PC-9 (cell line): Measurements from ENCODE around the gene CTAG1B. TPM values are rescaled to one million over a fixed set of nuclear protein-coding genes. Genes with fewer than 3 reads are reported as not detected.

ENCODE experiments used
- BruUV-seq: library from RNA; stranded (reverse); fragments of 400-500 nt; replicated peaks from 2 replicates; lab custom pipeline; 2021; lab: Mats Ljungman, UMichigan
- CTCF ChIA-PET: fragments of 300-600 bp; sonication (Branson Sonifier 250); formaldehyde crosslinking; loops from one replicate; lab custom pipeline; 2022; ENCODE audit warnings: antibody characterized with exemption; lab: Charles Lee
- POLR2A ChIA-PET: fragments of 300-600 bp; sonication (Branson Sonifier 250); formaldehyde crosslinking; loops from one replicate; lab custom pipeline; 2022; ENCODE audit warnings: antibody characterized with exemption; ENCODE audit not compliant: unreplicated experiment; lab: Charles Lee
- DNase-seq, 2 experiments: peaks; one replicate each; pipeline versions ENCODE4 v3.0.0 to v3.0.0-alpha.2; 2015 to 2022; ENCODE audit warnings: mixed read lengths in 1 of 2
- H2AFZ ChIP-seq: fragments of 200-600 bp; sonication (generic); 2 replicates; pipeline ENCODE4 v1.8.1; 2017; ENCODE audit warnings: antibody characterized with exemption
- H3F3A ChIP-seq: fragments of 200-600 bp; sonication (generic); 2 replicates; pipeline ENCODE4 v1.8.1; 2017; ENCODE audit warnings: antibody characterized with exemption, mild to moderate bottlenecking, low read depth; ENCODE audit not compliant: insufficient read depth
- H3K27ac ChIP-seq: fragments of 200-600 bp; sonication (generic); 2 replicates; pipeline ENCODE4 v1.6.1; 2016; ENCODE audit warnings: mixed run types
- H3K27me3 ChIP-seq: fragments of 200-600 bp; sonication (generic); 2 replicates; pipeline ENCODE4 v1.6.1; 2016; ENCODE audit warnings: low read depth, mixed run types; ENCODE audit not compliant: insufficient read depth
- H3K36me3 ChIP-seq: fragments of 200-600 bp; sonication (generic); 2 replicates; pipeline ENCODE4 v1.6.1; 2016; ENCODE audit warnings: low read depth, mixed run types
- H3K4me1 ChIP-seq: fragments of 200-600 bp; sonication (generic); replicated peaks from 2 replicates; pipeline ENCODE4 v1.6.1; 2016; ENCODE audit warnings: mixed run types; ENCODE audit not compliant: insufficient read depth
- H3K4me2 ChIP-seq: fragments of 200-600 bp; sonication (generic); 2 replicates; pipeline ENCODE4 v1.6.1; 2017; ENCODE audit warnings: mixed run types
- H3K4me3 ChIP-seq: fragments of 200-600 bp; sonication (generic); 2 replicates; pipeline ENCODE4 v1.6.1; 2016; ENCODE audit warnings: mixed run types
- H3K79me2 ChIP-seq: fragments of 200-600 bp; sonication (generic); 2 replicates; pipeline ENCODE4 v1.6.1; 2017; ENCODE audit warnings: low read depth, mixed run types
- H3K9me2 ChIP-seq: fragments of 200-600 bp; sonication (generic); 2 replicates; pipeline ENCODE4 v1.8.1; 2017; ENCODE audit warnings: mild to moderate bottlenecking; ENCODE audit not compliant: insufficient read depth
- H3K9me3 ChIP-seq: fragments of 200-600 bp; sonication (generic); 2 replicates; pipeline ENCODE4 v1.8.1; 2016; ENCODE audit warnings: low read depth; ENCODE audit not compliant: insufficient read depth
- H4K20me1 ChIP-seq: fragments of 200-600 bp; sonication (generic); 2 replicates; pipeline ENCODE4 v1.8.1; 2017; ENCODE audit not compliant: insufficient read depth
- EZH2 ChIP-seq: fragments of 200-600 bp; sonication (generic); IDR thresholded peaks from 2 replicates; pipeline ENCODE4 v1.8.0; 2017; ENCODE audit warnings: antibody characterized with exemption, low read depth
- intact Hi-C: fragments of 100-400 bp; cut with micrococcal nuclease; formaldehyde crosslinking; loops from one replicate; pipeline ENCODE4 v1.10.0; 2022; ENCODE audit not compliant: unreplicated experiment
- total RNA-seq: library from RNA; stranded (reverse); gene quantifications from 2 replicates; pipeline ENCODE4 v1.2.3, GENCODE V29; 2021
- TF ChIP-seq, protein P1 (sequence below): fragments of 200-600 bp; sonication (generic); conservative IDR thresholded peaks from 2 replicates; pipeline ENCODE4 v1.6.1; 2017; ENCODE audit warnings: mixed run types, antibody characterized with exemption, mild to moderate bottlenecking, moderate library complexity

The CTAG1B gene
- total RNA-seq, 1 experiment from 2014 or later, result not detected

DNA sequence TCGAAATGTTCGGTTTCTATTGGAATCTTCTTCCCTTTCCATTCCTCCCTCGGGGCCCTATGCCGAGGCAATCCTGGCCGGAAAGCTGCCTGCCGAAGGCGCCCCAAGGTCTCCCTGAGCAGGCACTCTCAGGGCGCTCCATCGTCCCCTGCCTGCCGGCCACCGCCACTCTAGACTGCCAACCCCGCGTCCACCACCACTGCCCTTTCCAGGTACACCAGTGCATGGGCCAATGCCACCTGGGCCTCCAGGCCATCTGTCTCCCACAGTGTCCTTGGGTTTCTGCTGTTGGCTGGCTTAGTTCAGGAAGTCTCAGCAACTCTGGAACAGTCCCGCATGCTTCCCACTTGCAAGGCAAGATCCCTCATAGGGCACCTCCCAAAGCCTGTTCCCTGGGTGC, 19.6 kb downstream of the CTAG1B start:
- H4K20me1 ChIP-seq, result no peaks in the 10 kb centered on the region
- CTCF ChIA-PET, result no interaction called here
- H3K4me1 ChIP-seq, result peaks cover 91% of the 10 kb centered on the region
- no peaks in the 10 kb centered on the region for H3K27me3 ChIP-seq
- H3K27ac ChIP-seq, result peak overlapping the region; percentile 100
- TF ChIP-seq, protein P1, sequence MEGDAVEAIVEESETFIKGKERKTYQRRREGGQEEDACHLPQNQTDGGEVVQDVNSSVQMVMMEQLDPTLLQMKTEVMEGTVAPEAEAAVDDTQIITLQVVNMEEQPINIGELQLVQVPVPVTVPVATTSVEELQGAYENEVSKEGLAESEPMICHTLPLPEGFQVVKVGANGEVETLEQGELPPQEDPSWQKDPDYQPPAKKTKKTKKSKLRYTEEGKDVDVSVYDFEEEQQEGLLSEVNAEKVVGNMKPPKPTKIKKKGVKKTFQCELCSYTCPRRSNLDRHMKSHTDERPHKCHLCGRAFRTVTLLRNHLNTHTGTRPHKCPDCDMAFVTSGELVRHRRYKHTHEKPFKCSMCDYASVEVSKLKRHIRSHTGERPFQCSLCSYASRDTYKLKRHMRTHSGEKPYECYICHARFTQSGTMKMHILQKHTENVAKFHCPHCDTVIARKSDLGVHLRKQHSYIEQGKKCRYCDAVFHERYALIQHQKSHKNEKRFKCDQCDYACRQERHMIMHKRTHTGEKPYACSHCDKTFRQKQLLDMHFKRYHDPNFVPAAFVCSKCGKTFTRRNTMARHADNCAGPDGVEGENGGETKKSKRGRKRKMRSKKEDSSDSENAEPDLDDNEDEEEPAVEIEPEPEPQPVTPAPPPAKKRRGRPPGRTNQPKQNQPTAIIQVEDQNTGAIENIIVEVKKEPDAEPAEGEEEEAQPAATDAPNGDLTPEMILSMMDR, result no peak
- no peak for TF ChIP-seq EZH2
- no peaks in the 10 kb centered on the region for H3K36me3 ChIP-seq
- no TSS peak for BruUV-seq
- H3K79me2 ChIP-seq, result no peaks in the 10 kb centered on the region
- peaks cover 74% of the 10 kb centered on the region for H3F3A ChIP-seq
- intact Hi-C loops, result no loop called here
- H3K9me3 ChIP-seq, result no peaks in the 10 kb centered on the region; the same call in 1 of the 2 replicates
- POLR2A ChIA-PET, result no interaction called here
- no peak for DNase-seq
- H3K4me3 ChIP-seq, result no peak overlapping the region
- H2AFZ ChIP-seq, result no peak overlapping the region
- peak overlapping the region; percentile 78 for H3K4me2 ChIP-seq
- no peaks in the 10 kb centered on the region for H3K9me2 ChIP-seq

DNA sequence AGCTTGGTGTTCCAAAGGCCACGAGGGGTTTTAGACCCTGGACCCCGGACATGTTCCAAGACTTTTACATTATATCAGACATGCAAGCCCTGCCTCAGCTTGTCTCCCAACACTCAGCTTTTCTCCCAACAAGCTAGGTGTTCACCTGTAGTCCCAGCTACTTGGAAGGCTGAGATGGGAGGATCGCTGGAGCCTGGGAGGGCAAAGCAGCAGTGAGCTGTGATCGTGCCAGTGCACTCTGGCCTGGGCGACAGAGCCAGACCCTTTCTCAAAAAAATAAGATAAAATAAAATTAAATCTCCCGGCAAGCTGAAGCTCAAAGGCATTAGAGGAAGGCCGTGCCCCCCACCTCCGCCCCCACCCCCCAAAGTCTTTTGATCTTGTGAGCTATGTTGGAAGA, 20.4 kb downstream of the CTAG1B start:
- CTCF ChIA-PET, result no interaction called here
- no TSS peak for BruUV-seq
- H3K36me3 ChIP-seq, result no peaks in the 10 kb centered on the region

DNA sequence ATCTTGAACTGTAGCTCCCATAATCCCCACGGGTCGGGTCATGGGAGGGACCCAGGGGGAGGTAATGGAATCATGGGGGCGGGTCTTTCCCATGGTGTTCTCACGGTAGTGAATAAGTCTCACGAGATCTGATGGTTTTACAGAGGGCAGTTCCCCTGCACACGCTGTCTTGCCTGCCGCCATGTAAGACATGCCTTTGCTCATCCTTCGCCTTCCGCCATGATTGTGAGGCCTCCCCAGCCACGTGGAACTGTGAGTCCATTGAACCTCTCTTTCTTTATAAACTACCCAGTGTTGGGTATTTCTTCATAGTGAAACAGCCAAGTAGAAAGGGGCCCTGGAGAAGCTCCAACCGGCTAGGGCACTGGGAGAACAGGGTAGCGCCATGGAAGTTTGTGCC, 21.9 kb downstream of the CTAG1B start:
- H4K20me1 ChIP-seq, result no peaks in the 10 kb centered on the region
- no TSS peak for BruUV-seq
- H3F3A ChIP-seq, result peaks cover 65% of the 10 kb centered on the region
- ChIA-PET CTCF (no interaction called here), POLR2A (no interaction called here)
- no peaks in the 10 kb centered on the region for H3K27me3 ChIP-seq
- intact Hi-C loops, result no loop called here
- peak overlapping the region; percentile 56 for H3K4me2 ChIP-seq
- H3K9me2 ChIP-seq, result no peaks in the 10 kb centered on the region
- no peak for DNase-seq
- H3K79me2 ChIP-seq, result no peaks in the 10 kb centered on the region
- no peaks in the 10 kb centered on the region; the same call in 1 of the 2 replicates for H3K9me3 ChIP-seq
- H3K4me3 ChIP-seq, result no peak overlapping the region
- peak overlapping the region; percentile 91 for H3K27ac ChIP-seq
- H3K4me1 ChIP-seq, result peaks cover 76% of the 10 kb centered on the region
- no peak for TF ChIP-seq EZH2
- TF ChIP-seq, protein P1, result no peak
- H2AFZ ChIP-seq, result no peak overlapping the region
- H3K36me3 ChIP-seq, result no peaks in the 10 kb centered on the region

More for the DNA sequence above, 20.4 kb downstream of the CTAG1B start:
- POLR2A ChIA-PET, result no interaction called here
- intact Hi-C loops, result no loop called here
- DNase-seq, result no peak
- Histone ChIP-seq H3K27ac (0 out of 2 replicates have a peak overlapping the region, but pooled peaks have one; percentile 100), H3K27me3 (no peaks in the 10 kb centered on the region), H4K20me1 (no peaks in the 10 kb centered on the region), H3K4me2 (no peak overlapping the region), H3K4me1 (peaks cover 90% of the 10 kb centered on the region), H3F3A (peaks cover 76% of the 10 kb centered on the region), H3K9me3 (no peaks in the 10 kb centered on the region; the same call in 1 of the 2 replicates), H3K4me3 (no peak overlapping the region), H3K79me2 (no peaks in the 10 kb centered on the region), H3K9me2 (no peaks in the 10 kb centered on the region), H2AFZ (no peak overlapping the region)
- no peak for TF ChIP-seq EZH2
- TF ChIP-seq, protein P1, result no peak
